ENCODE results near the gene C19orf12.

Gene C19orf12

GRCh38 chr19:29714953-29715700, at the start of gene C19orf12:
Gene C19orf12, minus strand, starts transcription at chr19:29715261. Its CDS starts 6,848 bp downstream, at chr19:29708413.
- ATAC-seq (ENCODE audit: low read depth), result peak; percentile 62
- H3K27me3 ChIP-seq (ENCODE audit: insufficient read depth, poor library complexity, severe bottlenecking), result no peaks in the 10 kb centered on the region
- peak within 1 kb of the TSS; percentile 97 for H3K4me3 ChIP-seq (ENCODE audit: severe bottlenecking)
- H3K4me1 ChIP-seq (ENCODE audit: insufficient read depth, poor library complexity, severe bottlenecking), result no peaks in the 10 kb centered on the region
- H3K36me3 ChIP-seq (ENCODE audit: low read depth), result no peaks in the 10 kb centered on the region
- peak within 1 kb of the TSS; percentile 52 for H3K27ac ChIP-seq (ENCODE audit: poor library complexity, severe bottlenecking)
- H3K9me3 ChIP-seq (ENCODE audit: severe bottlenecking), result no peaks in the 10 kb centered on the region
- DNase-seq (ENCODE audit: low spot score), result no peak
- no peak for TF ChIP-seq CTCF (IDR thresholded peaks at IDR 0.05; ENCODE audit: poor library complexity, severe bottlenecking)

- Histone ChIP-seq H3K9me3 (ENCODE audit: severe bottlenecking) (no peaks in the 10 kb centered on the region), H3K27me3 (ENCODE audit: insufficient read depth, poor library complexity, severe bottlenecking) (no peaks in the 10 kb centered on the region), H3K4me1 (ENCODE audit: insufficient read depth, poor library complexity, severe bottlenecking) (no peaks in the 10 kb centered on the region), H3K4me3 (ENCODE audit: severe bottlenecking) (no peak overlapping the region), H3K27ac (ENCODE audit: poor library complexity, severe bottlenecking) (no peak overlapping the region), H3K36me3 (ENCODE audit: low read depth) (no peaks in the 10 kb centered on the region)
- TF ChIP-seq CTCF (IDR thresholded peaks at IDR 0.05; ENCODE audit: poor library complexity, severe bottlenecking), result no peak
- no peak for DNase-seq (ENCODE audit: low spot score)
- ATAC-seq (ENCODE audit: low read depth), result no peak
Measured at GRCh38 chr19:29764361-29764760, 49.3 kb upstream of the C19orf12 start.

GRCh38 chr19:29763196-29763595, 48.1 kb upstream of the C19orf12 start:
- TF ChIP-seq CTCF (IDR thresholded peaks at IDR 0.05; ENCODE audit: poor library complexity, severe bottlenecking), result no peak

GRCh38 chr19:29761575-29762232, 46.6 kb upstream of the C19orf12 start:
- DNase-seq (ENCODE audit: low spot score), result no peak
- no peaks in the 10 kb centered on the region for H3K9me3 ChIP-seq (ENCODE audit: severe bottlenecking)
- no peaks in the 10 kb centered on the region for H3K27me3 ChIP-seq (ENCODE audit: insufficient read depth, poor library complexity, severe bottlenecking)
- H3K4me3 ChIP-seq (ENCODE audit: severe bottlenecking), result no peak overlapping the region
- H3K36me3 ChIP-seq (ENCODE audit: low read depth), result no peaks in the 10 kb centered on the region
- no peak overlapping the region for H3K27ac ChIP-seq (ENCODE audit: poor library complexity, severe bottlenecking)
- no peaks in the 10 kb centered on the region for H3K4me1 ChIP-seq (ENCODE audit: insufficient read depth, poor library complexity, severe bottlenecking)
- TF ChIP-seq CTCF (IDR thresholded peaks at IDR 0.05; ENCODE audit: poor library complexity, severe bottlenecking), result no peak
- no peak for ATAC-seq (ENCODE audit: low read depth)

More at GRCh38 chr19:29763196-29763595, 48.1 kb upstream of the C19orf12 start:
- H3K4me3 ChIP-seq (ENCODE audit: severe bottlenecking), result no peak overlapping the region
- H3K36me3 ChIP-seq (ENCODE audit: low read depth), result no peaks in the 10 kb centered on the region
- no peak for ATAC-seq (ENCODE audit: low read depth)
- no peak overlapping the region for H3K27ac ChIP-seq (ENCODE audit: poor library complexity, severe bottlenecking)
- H3K27me3 ChIP-seq (ENCODE audit: insufficient read depth, poor library complexity, severe bottlenecking), result no peaks in the 10 kb centered on the region
- DNase-seq (ENCODE audit: low spot score), result no peak
- no peaks in the 10 kb centered on the region for H3K9me3 ChIP-seq (ENCODE audit: severe bottlenecking)
- H3K4me1 ChIP-seq (ENCODE audit: insufficient read depth, poor library complexity, severe bottlenecking), result no peaks in the 10 kb centered on the region
